CD4-positive, alpha-beta T cell treated with Interleukin-12 subunit alpha and Interleukin-12 subunit beta, for 1 hour (primary cell): Measurements from ENCODE around the gene FSHB.
A peak's percentile ranks its signal among the peaks of the same experiment; 100 is the strongest.
"Not testable (repeated sequence)": the region's sequence is repeated elsewhere in the genome, so short reads cannot be mapped to it uniquely, and the experiment has no call there.

Source experiments
- DNase-seq: peaks from one replicate; pipeline ENCODE4 v3.0.0-alpha.2; 2020

Gene FSHB

GRCh38 chr11:30230714-30231113 lies at the start of gene FSHB:
TSS of gene FSHB (plus strand) at chr11:30231014. CDS start at chr11:30231903, 889 bp downstream.
- DNase-seq: no peak

- DNase-seq: no peak
These were observed 44.1 kb upstream of the FSHB start for GRCh38 chr11:30186748-30187147.

GRCh38 chr11:30192620-30193019 lies 38.2 kb upstream of the FSHB start:
- DNase-seq: no peak

- peak; percentile 30 for DNase-seq
These were observed 34.2 kb upstream of the FSHB start for GRCh38 chr11:30196400-30197206.

GRCh38 chr11:30197869-30198268 lies 32.9 kb upstream of the FSHB start:
- DNase-seq: no peak

GRCh38 chr11:30202989-30203388 lies 27.8 kb upstream of the FSHB start:
- not testable (repeated sequence) for DNase-seq

- DNase-seq: no peak
These were observed 27.0 kb upstream of the FSHB start for GRCh38 chr11:30203850-30204249.

- no peak for DNase-seq
These were observed 24.4 kb upstream of the FSHB start for GRCh38 chr11:30206249-30206996.

- DNase-seq: no peak
These were observed 20.5 kb upstream of the FSHB start for GRCh38 chr11:30210357-30210756.

GRCh38 chr11:30216534-30216933 lies 14.3 kb upstream of the FSHB start:
- no peak for DNase-seq

GRCh38 chr11:30218278-30218677 lies 12.5 kb upstream of the FSHB start:
- DNase-seq: no peak

- no peak for DNase-seq
These were observed 5.2 kb upstream of the FSHB start for GRCh38 chr11:30225642-30226041.

- no peak for DNase-seq
These were observed 2.4 kb upstream of the FSHB start for GRCh38 chr11:30228323-30228884.

- no peak for DNase-seq
These were observed 8.2 kb downstream of the FSHB start for GRCh38 chr11:30239025-30239424.

- DNase-seq: no peak
These were observed 13.5 kb downstream of the FSHB start for GRCh38 chr11:30244265-30244664.

- no peak for DNase-seq
These were observed 14.8 kb downstream of the FSHB start for GRCh38 chr11:30245621-30246020.

- DNase-seq: no peak
These were observed 23.8 kb downstream of the FSHB start for GRCh38 chr11:30254307-30255298.

- no peak for DNase-seq
These were observed 24.8 kb downstream of the FSHB start for GRCh38 chr11:30255637-30256036.

- DNase-seq: no peak
These were observed 26.2 kb downstream of the FSHB start for GRCh38 chr11:30257058-30257457.

GRCh38 chr11:30258679-30259078 lies 27.9 kb downstream of the FSHB start:
- no peak for DNase-seq

- no peak for DNase-seq
These were observed 30.0 kb downstream of the FSHB start for GRCh38 chr11:30260813-30261212.

GRCh38 chr11:30261821-30262220 lies 31.0 kb downstream of the FSHB start:
- DNase-seq: no peak

- not testable (repeated sequence) for DNase-seq
These were observed 37.8 kb downstream of the FSHB start for GRCh38 chr11:30268638-30269037.
